Measurements from ENCODE around the gene NONO. TPM values are rescaled to one million over a fixed set of nuclear protein-coding genes. Genes with fewer than 3 reads are reported as not detected.

The NONO gene
- total and polyA plus RNA-seq, 9 donors: 209 to 516 (median 361) TPM

DNA sequence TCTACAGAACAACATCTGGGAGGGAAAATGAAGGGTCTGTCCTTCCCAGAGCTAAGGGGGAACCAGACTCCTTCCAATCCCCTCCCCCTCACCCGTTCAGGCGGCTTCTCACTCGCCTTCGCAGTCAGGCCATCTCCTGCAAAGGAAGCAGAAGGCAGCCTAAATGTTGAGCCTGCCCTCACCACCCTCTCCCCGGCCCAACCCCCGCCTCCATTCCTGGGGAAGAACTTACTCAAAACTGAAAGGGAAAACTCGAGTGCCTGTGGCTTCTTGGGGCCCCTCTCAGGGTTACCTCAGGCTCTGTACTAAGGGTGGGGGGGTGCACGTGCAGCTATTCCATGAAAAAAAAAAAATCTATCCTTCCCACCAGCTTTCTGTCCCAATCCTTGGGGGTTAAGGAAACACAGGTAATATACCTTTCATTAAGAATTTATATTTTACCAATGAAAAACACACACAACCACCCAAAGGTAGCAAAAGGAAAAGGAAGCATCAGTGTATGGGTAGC, 31.9 kb upstream of the NONO start:
- DNase-seq: no peak
- Histone ChIP-seq H3K4me1 (ENCODE audit: insufficient read depth) (peaks cover 6% of the 10 kb centered on the region), H3K36me3 (no peaks in the 10 kb centered on the region), H3K4me3 (no peak overlapping the region), H3K27me3 (no peaks in the 10 kb centered on the region), H3K27ac (peak overlapping the region in 1 of 2 donors; percentile 20), H3K9me3 (no peaks in the 10 kb centered on the region)
- WGBS, 3 donors: 24 to 35% (median 27%) methylated on average over 8 of the region's 8 CpGs
- intact Hi-C loops (cut with DNase I): loop anchor here in 1 of 4 donors (10.0 kb wide), 2 partner anchors 67 to 113 kb away; partner anchors contain the start of gene TAF1
- TF ChIP-seq, protein P1, sequence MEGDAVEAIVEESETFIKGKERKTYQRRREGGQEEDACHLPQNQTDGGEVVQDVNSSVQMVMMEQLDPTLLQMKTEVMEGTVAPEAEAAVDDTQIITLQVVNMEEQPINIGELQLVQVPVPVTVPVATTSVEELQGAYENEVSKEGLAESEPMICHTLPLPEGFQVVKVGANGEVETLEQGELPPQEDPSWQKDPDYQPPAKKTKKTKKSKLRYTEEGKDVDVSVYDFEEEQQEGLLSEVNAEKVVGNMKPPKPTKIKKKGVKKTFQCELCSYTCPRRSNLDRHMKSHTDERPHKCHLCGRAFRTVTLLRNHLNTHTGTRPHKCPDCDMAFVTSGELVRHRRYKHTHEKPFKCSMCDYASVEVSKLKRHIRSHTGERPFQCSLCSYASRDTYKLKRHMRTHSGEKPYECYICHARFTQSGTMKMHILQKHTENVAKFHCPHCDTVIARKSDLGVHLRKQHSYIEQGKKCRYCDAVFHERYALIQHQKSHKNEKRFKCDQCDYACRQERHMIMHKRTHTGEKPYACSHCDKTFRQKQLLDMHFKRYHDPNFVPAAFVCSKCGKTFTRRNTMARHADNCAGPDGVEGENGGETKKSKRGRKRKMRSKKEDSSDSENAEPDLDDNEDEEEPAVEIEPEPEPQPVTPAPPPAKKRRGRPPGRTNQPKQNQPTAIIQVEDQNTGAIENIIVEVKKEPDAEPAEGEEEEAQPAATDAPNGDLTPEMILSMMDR (IDR thresholded peaks at IDR 0.05): no peak
- TF ChIP-seq POLR2A (IDR thresholded peaks at IDR 0.05): no peak
- no peak for TF ChIP-seq EP300 (IDR thresholded peaks at IDR 0.05)

DNA sequence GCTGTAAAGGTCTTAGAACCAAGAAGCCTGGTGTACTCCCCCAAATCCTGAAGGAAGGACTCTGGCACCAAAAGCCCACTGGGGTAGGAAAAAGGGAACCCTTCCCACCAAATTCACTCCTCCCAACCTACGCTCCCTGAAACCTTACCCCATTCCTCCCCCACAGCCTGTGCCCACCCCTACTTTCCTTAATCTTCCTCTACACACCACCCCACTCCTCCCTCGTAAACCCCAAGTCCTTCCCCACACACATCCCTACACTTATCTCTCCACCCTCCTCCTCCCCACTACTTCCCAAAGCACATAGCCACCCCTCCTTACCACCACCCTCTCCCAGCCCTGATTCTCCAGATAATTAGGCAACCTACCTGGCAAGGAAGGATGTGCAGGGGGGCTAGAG, 31.2 kb upstream of the NONO start:
- TF ChIP-seq EP300 (IDR thresholded peaks at IDR 0.05) (no peak), POLR2A (IDR thresholded peaks at IDR 0.05) (no peak)
- TF ChIP-seq, protein P1 (IDR thresholded peaks at IDR 0.05): no peak
- Histone ChIP-seq H3K4me3 (no peak overlapping the region), H3K36me3 (no peaks in the 10 kb centered on the region), H3K27ac (peak overlapping the region in 1 of 2 donors; percentile 20), H3K9me3 (no peaks in the 10 kb centered on the region), H3K4me1 (ENCODE audit: insufficient read depth) (peaks cover 6% of the 10 kb centered on the region), H3K27me3 (no peaks in the 10 kb centered on the region)
- 58 to 67% (median 58%) methylated on average over 2 of the region's 2 CpGs for WGBS, 3 donors
- intact Hi-C loops (cut with DNase I): loop anchor here in 1 of 4 donors (10.0 kb wide), 2 partner anchors 67 to 113 kb away; partner anchors contain the start of gene TAF1
- DNase-seq: no peak

DNA sequence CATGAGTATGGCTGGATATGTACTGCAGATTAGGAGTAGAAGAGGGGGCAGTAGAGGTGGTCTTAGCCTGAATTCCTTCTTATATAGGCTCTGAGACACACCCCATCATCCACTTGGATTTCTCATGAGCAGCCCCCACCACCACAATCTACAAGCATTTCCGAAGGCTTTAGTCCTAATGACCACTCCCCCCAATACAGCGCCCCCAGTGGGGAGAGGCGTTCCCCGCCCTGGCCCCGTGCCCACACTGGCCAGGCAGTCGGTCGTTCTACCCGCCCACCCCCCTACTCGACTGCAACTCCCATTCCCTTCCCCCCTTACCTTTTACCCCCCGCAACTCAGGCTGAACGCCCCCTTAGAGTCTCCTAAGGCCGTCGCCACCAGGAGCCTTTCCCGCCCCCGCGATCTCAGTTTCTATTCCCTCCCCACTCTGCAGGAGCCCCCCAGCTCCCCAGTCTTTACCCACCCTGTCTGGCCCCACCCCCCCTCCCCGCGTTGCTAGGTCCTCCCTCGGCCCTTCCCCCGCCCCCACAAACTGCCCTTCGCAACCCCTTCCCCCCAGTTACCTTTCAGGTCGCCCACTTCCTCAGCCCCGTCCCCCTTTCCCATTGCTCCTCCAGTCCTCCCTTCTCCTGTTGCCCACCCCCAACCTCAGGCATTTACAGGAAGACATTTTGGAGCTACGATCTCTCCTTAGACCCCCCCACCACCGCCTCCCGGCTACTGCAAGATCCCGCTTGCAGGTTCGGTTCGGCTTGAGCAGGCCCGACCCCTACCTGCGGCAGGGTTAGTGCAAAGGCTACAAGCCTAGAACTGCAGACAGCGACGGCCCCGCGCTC, 30.0 kb upstream of the NONO start:
- H3K27ac ChIP-seq: peak overlapping the region; percentile 40 to 42
- WGBS, 3 donors: 23 to 39% (median 28%) methylated on average over 31 to 35 of the region's 35 CpGs
- DNase-seq: peak; percentile 57 to 77 (median 72)
- H3K27me3 ChIP-seq: no peaks in the 10 kb centered on the region
- TF ChIP-seq, protein P1 (IDR thresholded peaks at IDR 0.05): peak in 1 of 3 donors; percentile 20
- TF ChIP-seq POLR2A (IDR thresholded peaks at IDR 0.05): no peak
- no peaks in the 10 kb centered on the region for H3K36me3 ChIP-seq
- H3K4me3 ChIP-seq: peak overlapping the region; percentile 70
- H3K4me1 ChIP-seq (ENCODE audit: insufficient read depth): peaks cover 6% of the 10 kb centered on the region
- intact Hi-C loops (cut with DNase I): loop anchor here in 1 of 4 donors (10.0 kb wide), 2 partner anchors 69 to 111 kb away; partner anchors contain the start of gene TAF1
- no peaks in the 10 kb centered on the region for H3K9me3 ChIP-seq

DNA sequence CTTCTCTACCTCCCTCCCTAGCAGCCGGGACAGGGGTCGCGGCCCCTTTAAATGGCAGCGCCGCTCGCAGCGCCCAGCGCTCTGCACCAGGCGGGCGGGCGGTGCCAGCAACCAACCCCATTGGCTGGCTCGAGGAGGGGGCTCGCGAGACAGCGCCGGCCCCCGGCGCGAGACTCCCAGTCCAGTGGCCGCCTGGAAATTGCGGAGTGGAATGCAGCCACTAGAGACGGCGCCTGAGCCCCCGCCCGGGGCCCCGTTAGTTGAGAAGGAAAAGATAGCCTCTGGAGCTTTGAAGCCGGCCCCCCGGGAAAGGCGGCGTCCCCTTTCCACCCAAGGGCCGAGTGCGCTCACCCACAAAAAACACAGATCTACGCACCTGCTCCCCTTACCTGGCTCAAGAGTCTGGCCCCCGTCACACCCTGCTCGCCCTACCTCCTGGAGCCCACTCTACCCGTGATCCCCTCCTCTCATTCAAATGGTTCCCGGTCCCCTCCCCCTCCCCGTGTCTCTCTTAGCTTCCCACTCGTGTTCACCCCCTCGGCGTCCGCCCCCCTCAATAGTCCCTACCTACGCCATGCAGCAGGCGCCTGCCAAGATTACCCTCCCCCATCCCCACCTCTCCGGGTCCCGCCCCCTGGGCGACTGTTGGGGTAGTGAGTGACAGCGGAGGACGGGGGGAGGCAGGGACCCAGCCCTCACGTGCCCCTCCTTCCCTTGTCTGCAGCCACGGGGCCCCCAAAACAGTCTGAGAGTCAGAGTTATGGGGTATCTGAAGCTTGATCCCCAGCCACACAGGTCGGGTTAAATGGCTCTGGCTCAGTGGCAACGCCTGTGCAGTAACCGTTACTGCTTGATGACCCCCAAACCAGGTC, 29.1 kb upstream of the NONO start, which contains the start of gene ZMYM3:
ZMYM3 (minus strand) TSS at position 49 of the 872 bp plus-strand sequence. CDS start 885 bp downstream, outside the sequence.
- no peaks in the 10 kb centered on the region for H3K27me3 ChIP-seq
- WGBS, 3 donors: 26 to 45% (median 36%) methylated on average over 54 of the region's 54 CpGs
- intact Hi-C loops (cut with DNase I): loop anchor here in 1 of 4 donors (10.0 kb wide), 2 partner anchors 70 to 110 kb away; partner anchors contain the start of gene TAF1
- TF ChIP-seq POLR2A (IDR thresholded peaks at IDR 0.05) (no peak), EP300 (IDR thresholded peaks at IDR 0.05) (no peak)
- TF ChIP-seq, protein P1 (IDR thresholded peaks at IDR 0.05): no peak
- peaks cover 6% of the 10 kb centered on the region for H3K4me1 ChIP-seq (ENCODE audit: insufficient read depth)
- H3K4me3 ChIP-seq: peak within 1 kb of the TSS; percentile 70
- H3K27ac ChIP-seq: peak within 1 kb of the TSS; percentile 50 to 84
- peak; percentile 85 to 89 (median 86) for DNase-seq
- no peaks in the 10 kb centered on the region for H3K9me3 ChIP-seq
- no peaks in the 10 kb centered on the region for H3K36me3 ChIP-seq
